ENCODE results near the gene LAG3.
"Not testable (repeated sequence)": the region's sequence is repeated elsewhere in the genome, so short reads cannot be mapped to it uniquely, and the experiment has no call there.

The LAG3 gene

DNA sequence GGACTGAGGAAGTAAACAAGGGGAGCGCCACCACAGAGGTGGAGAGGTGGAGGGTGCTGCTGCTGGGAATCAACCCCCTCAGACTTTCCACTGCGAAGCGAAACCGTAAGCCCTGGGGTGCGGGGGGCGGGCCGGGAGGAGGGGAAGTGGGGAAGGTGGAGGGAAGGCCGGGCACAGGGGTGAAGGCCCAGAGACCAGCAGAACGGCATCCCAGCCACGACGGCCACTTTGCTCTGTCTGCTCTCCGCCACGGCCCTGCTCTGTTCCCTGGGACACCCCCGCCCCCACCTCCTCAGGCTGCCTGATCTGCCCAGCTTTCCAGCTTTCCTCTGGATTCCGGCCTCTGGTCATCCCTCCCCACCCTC is at the start of gene LAG3:
LAG3 (plus strand) TSS at position 190 of the 365 bp plus-strand sequence. CDS start 333 bp downstream, outside the sequence.
- peak; percentile 16 for DNase-seq (ENCODE audit: low spot score)

- no peak for DNase-seq (ENCODE audit: low spot score)
Observed at GRCh38 chr12:6722863-6723262, 49.5 kb upstream of the LAG3 start.

- DNase-seq (ENCODE audit: low spot score): peak; percentile 97
Observed at GRCh38 chr12:6723607-6724408, 48.5 kb upstream of the LAG3 start, which contains the start of gene COPS7A. Gene COPS7A, plus strand, starts transcription at chr12:6724046. Its CDS starts 611 bp downstream, at chr12:6724657.

- no peak for DNase-seq (ENCODE audit: low spot score)
Observed at GRCh38 chr12:6724409-6724797, 47.9 kb upstream of the LAG3 start.

- no peak for DNase-seq (ENCODE audit: low spot score)
Observed at GRCh38 chr12:6725350-6725749, 47.0 kb upstream of the LAG3 start.

DNA sequence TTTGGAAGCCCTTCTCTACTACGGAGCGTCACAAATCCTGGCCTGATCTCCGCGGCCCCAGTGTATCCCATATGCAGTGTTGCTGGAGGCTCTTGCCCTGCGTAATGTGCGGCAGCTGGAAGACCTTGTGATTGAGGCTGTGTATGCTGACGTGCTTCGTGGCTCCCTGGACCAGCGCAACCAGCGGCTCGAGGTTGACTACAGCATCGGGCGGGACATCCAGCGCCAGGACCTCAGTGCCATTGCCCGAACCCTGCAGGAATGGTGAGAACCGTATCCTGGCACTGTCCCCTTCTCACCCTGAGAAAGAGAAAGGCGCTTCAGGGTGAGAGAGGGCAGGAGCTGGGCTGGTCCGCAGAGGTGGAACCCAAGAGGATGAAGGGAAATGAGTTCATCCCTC is 43.1 kb upstream of the LAG3 start:
- DNase-seq (ENCODE audit: low spot score): no peak

GRCh38 chr12:6730169-6730568 is 42.2 kb upstream of the LAG3 start:
- DNase-seq (ENCODE audit: low spot score): no peak

- DNase-seq (ENCODE audit: low spot score): no peak
Observed at GRCh38 chr12:6734506-6735387, 37.6 kb upstream of the LAG3 start.

- peak; percentile 44 for DNase-seq (ENCODE audit: low spot score)
Observed at GRCh38 chr12:6735448-6736191, 36.7 kb upstream of the LAG3 start.

DNA sequence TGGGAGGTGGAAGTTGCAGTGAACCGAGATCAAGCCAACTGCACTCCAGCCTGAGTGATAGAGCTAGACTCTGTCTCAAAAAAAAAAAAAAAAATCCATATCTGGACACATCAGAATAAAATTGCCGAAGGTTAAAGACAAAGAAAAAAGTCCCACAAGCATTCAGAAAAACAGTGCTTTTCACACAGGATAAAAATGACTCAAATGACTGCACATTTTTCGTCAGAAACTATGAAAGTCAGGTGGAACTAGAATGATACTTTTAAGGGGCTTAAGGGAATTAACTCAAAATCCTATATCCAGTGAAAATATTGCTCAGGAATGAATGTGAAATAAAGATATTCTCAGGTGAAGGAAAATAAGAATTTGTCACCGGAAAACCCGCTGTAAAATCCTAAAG is 35.6 kb upstream of the LAG3 start:
- DNase-seq (ENCODE audit: low spot score): no peak

DNA sequence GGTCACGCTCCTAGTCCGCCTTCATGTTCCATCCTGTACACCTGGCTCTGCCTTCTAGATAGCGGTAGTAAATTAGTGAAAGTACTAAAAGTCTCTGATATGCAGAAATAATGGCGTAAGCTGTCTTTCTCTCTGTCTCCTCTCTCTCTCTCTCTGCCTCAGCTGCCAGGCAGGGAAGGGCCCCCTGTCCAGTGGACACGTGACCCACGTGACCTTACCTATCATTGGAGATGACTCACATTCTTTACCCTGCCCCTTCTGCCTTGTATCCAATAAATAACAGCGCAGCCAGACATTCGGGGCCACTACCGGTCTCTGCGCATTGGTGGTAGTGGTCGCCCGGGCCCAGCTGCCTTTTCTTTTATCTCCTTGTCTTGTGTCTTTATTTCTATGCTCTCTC is 30.2 kb upstream of the LAG3 start:
- not testable (repeated sequence) for DNase-seq (ENCODE audit: low spot score)

DNA sequence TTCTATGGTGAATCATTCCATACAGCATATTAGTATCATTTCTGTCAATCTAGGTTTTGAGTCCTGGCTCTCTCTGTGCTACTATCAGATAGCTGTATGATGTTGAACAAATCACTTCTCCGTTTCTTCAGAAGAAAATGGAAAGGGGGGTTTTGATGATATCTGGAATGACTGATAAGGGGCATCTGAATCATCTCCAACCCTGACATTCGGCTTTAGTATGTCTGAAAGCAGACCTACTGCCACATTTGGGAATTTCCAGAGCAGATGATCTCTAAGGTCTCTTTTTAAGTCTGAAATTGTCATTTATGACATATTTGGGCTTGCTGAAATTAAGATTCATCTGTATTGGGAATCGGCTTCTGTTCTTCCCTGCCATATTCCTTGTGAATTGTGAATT is 29.5 kb upstream of the LAG3 start:
- no peak for DNase-seq (ENCODE audit: low spot score)

DNA sequence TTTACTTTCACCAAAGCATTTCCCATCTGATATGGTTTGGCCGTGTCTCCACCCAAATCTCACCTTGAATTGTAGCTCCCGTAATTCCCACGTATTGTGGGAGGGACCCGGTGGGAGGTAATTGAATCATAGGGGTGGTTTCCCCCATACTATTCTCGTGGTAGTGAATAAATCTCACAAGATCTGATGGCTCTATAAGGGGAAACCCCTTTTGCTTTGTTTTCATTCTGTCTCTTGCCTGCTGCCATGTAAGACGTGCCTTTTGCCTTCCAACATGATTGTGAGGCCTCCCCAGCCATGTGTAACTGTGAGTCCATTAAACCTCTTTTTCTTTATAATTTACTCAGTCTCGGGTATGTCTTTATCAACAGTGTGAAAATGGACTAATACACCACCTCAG is 29.0 kb upstream of the LAG3 start:
- DNase-seq (ENCODE audit: low spot score): not testable (repeated sequence)

GRCh38 chr12:6745741-6746525 is 26.4 kb upstream of the LAG3 start:
- DNase-seq (ENCODE audit: low spot score): peak; percentile 42

GRCh38 chr12:6747216-6747615 is 25.1 kb upstream of the LAG3 start:
- DNase-seq (ENCODE audit: low spot score): no peak

GRCh38 chr12:6748761-6749160 is 23.6 kb upstream of the LAG3 start:
- no peak for DNase-seq (ENCODE audit: low spot score)

GRCh38 chr12:6750506-6750905 is 21.8 kb upstream of the LAG3 start:
- no peak for DNase-seq (ENCODE audit: low spot score)

DNA sequence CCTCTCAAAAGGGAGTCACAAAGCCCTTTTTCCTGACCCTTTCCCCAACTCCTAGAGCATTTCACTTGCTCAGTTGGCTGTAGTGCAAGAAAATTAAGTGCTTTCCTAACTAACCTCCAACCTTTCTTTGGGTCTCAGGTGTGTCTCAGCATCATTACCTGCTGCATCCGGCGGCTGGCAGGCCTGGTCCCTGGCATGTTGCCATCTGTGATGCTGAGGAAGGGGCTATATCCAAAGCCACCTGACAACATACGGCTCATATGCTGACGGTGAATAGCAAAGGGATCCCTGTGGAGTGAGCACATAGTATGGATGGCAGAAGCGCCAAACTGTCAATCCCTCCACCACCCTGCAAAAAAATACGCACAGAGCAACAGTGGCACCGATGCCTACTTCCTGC is 20.6 kb upstream of the LAG3 start:
- no peak for DNase-seq (ENCODE audit: low spot score)

- no peak for DNase-seq (ENCODE audit: low spot score)
Observed at GRCh38 chr12:6752167-6752920, 20.0 kb upstream of the LAG3 start.

- peak; percentile 98 for DNase-seq (ENCODE audit: low spot score)
Observed at GRCh38 chr12:6752921-6753771, 19.2 kb upstream of the LAG3 start, which contains the start of gene MLF2. Gene MLF2, minus strand, starts transcription at chr12:6753141. Its CDS starts 807 bp downstream, at chr12:6752334.

Measured in CD4-positive, alpha-beta T cell treated with Interleukin-6 at 100 ng/mL for 8 hours (primary cell).